Keratinocyte (primary cell): ENCODE data around the gene ADCY5. TPM values are rescaled to one million over a fixed set of nuclear protein-coding genes. Genes with fewer than 3 reads are reported as not detected.

ENCODE experiments used
- DNase-seq: peaks from one replicate; pipeline ENCODE4 v3.0.0-alpha.2; 2011; ENCODE audit warnings: low read depth, missing footprints, low spot score
- FAIRE-seq: peaks from 2 replicates; lab custom pipeline; 2011; peaks lifted over from hg19 to GRCh38; lab: Jason Lieb, UNC
- H2AFZ ChIP-seq: 2 replicates; pipeline ENCODE4 v1.6.0; 2012; ENCODE audit warnings: low read length, control low read depth, inconsistent platforms; ENCODE audit not compliant: control insufficient read depth
- H3K27ac ChIP-seq: 2 replicates; pipeline ENCODE4 v1.5.1; 2011; ENCODE audit warnings: low read length; ENCODE audit not compliant: control insufficient read depth, insufficient read depth
- H3K27me3 ChIP-seq: 3 replicates; pipeline ENCODE4 v1.6.0; 2011; ENCODE audit warnings: low read length; ENCODE audit not compliant: control insufficient read depth, insufficient read depth; ENCODE audit errors: extremely low read depth
- H3K36me3 ChIP-seq, 2 experiments: 2 replicates in 1 of 2; 3 replicates in 1 of 2; pipeline ENCODE4 v1.5.1; 2011; ENCODE audit warnings: low read length in 2 of 2, mild to moderate bottlenecking in 1 of 2; ENCODE audit not compliant: control insufficient read depth in 2 of 2, insufficient read depth in 2 of 2; ENCODE audit errors: extremely low read depth in 1 of 2
- H3K4me1 ChIP-seq: 3 replicates; pipeline ENCODE4 v1.5.1; 2011; ENCODE audit warnings: low read length; ENCODE audit not compliant: control insufficient read depth, insufficient read depth; ENCODE audit errors: extremely low read depth
- H3K4me2 ChIP-seq: 3 replicates; pipeline ENCODE4 v1.6.0; 2011; ENCODE audit warnings: low read depth, low read length; ENCODE audit not compliant: control insufficient read depth, insufficient read depth; ENCODE audit errors: extremely low read depth
- H3K4me3 ChIP-seq, 3 experiments: fragments of 200-600 bp in 1 of 3; sonication (generic) in 1 of 3; 2 replicates in 2 of 3; 3 replicates in 1 of 3; pipeline ENCODE4 v1.5.1; 2011 to 2016; ENCODE audit warnings: low read length in 3 of 3, mild to moderate bottlenecking in 3 of 3, control low read depth in 2 of 3, inconsistent platforms in 1 of 3, low read depth in 1 of 3, mixed read lengths in 1 of 3, mixed run types in 1 of 3, moderate library complexity in 1 of 3; ENCODE audit not compliant: control insufficient read depth in 2 of 3, insufficient read depth in 2 of 3; ENCODE audit errors: extremely low read depth in 1 of 3
- H3K79me2 ChIP-seq: 2 replicates; pipeline ENCODE4 v1.6.0; 2012; ENCODE audit warnings: low read length; ENCODE audit not compliant: control insufficient read depth, insufficient read depth
- H3K9ac ChIP-seq: 3 replicates; pipeline ENCODE4 v1.6.0; 2011; ENCODE audit warnings: low read length; ENCODE audit not compliant: control insufficient read depth, insufficient read depth; ENCODE audit errors: extremely low read depth
- H3K9me1 ChIP-seq: 3 replicates; pipeline ENCODE4 v1.6.0; 2011; ENCODE audit warnings: low read length; ENCODE audit not compliant: control insufficient read depth, insufficient read depth; ENCODE audit errors: extremely low read depth
- H3K9me3 ChIP-seq: 2 replicates; pipeline ENCODE4 v1.5.1; 2012; ENCODE audit warnings: low read depth, low read length; ENCODE audit not compliant: control insufficient read depth
- H4K20me1 ChIP-seq: 3 replicates; pipeline ENCODE4 v1.6.0; 2011; ENCODE audit warnings: low read length; ENCODE audit not compliant: control insufficient read depth, insufficient read depth; ENCODE audit errors: extremely low read depth
- CTCF ChIP-seq, 3 experiments: IDR thresholded peaks in 1 of 3; conservative IDR thresholded peaks in 1 of 3; optimal IDR thresholded peaks in 1 of 3; 2 replicates in 2 of 3; 3 replicates in 1 of 3; pipeline versions ENCODE3 to v1.5.1; 2011; ENCODE audit warnings: low read length in 3 of 3, mild to moderate bottlenecking in 3 of 3, moderate library complexity in 2 of 3, control low read depth in 1 of 3, inconsistent platforms in 1 of 3; ENCODE audit not compliant: insufficient read depth in 2 of 3; ENCODE audit errors: extremely low read depth in 1 of 3
- EZH2 ChIP-seq: IDR thresholded peaks from one replicate; pipeline ENCODE4 v1.6.1; 2012; ENCODE audit warnings: inconsistent platforms, mild to moderate bottlenecking, low read length, moderate library complexity
- dilution Hi-C: fragments of 300-500 bp; cut with MboI; formaldehyde crosslinking; loops from one replicate; pipeline ENCODE4 v1.7.0; 2020; ENCODE audit warnings: low sequenced_read_pairs; ENCODE audit not compliant: extremely low pct_ligation_motif_present
- polyA plus RNA-seq, 5 experiments: library from polyadenylated mRNA; depleted of rRNA in 3 of 5; stranded (reverse) in 3 of 5; stranded (forward) in 1 of 5; unstranded in 1 of 5; fragments of >200 nt; gene quantifications; 1 replicate in 1 of 5; 2 replicates in 3 of 5; 3 replicates in 1 of 5; pipeline versions ENCODE4 v1.2.1 to v1.2.3, GENCODE V29; 2011 to 2012; ENCODE audit warnings: missing spikeins in 2 of 5, low read depth in 1 of 5, low replicate concordance in 1 of 5

ADCY5 gene
- polyA plus RNA-seq, 1 donor (not counting 4 experiments of a cell fraction or from before 2014, with no cell fraction given): not detected

GRCh38 chr3:123258811-123259420 lies 190.0 kb downstream of the ADCY5 start:
- Histone ChIP-seq H3K9me1 (no peaks in the 10 kb centered on the region), H3K36me3 (no peaks in the 10 kb centered on the region), H3K27me3 (no peaks in the 10 kb centered on the region), H3K4me3 (no peak overlapping the region), H3K4me2 (no peak overlapping the region), H3K27ac (no peak overlapping the region), H4K20me1 (no peaks in the 10 kb centered on the region), H3K9ac (no peak overlapping the region), H2AFZ (no peak overlapping the region), H3K79me2 (no peaks in the 10 kb centered on the region), H3K9me3 (no peaks in the 10 kb centered on the region), H3K4me1 (peaks cover 2% of the 10 kb centered on the region)
- FAIRE-seq: no peak
- dilution Hi-C loops: no loop called here
- TF ChIP-seq EZH2: no peak
- peak in 2 of 3 experiments; percentile 41 to 52 for TF ChIP-seq CTCF (optimal IDR thresholded peaks at IDR 0.05 in 1 of 3, IDR thresholded peaks at IDR 0.05 in 1 of 3, conservative IDR thresholded peaks at IDR 0.05 in 1 of 3; ENCODE audit: extremely low read depth in 1 of 3, insufficient read depth in 2 of 3, low read length in 3 of 3)
- no peak for DNase-seq

GRCh38 chr3:123258359-123258758 lies 190.5 kb downstream of the ADCY5 start:
- no peak overlapping the region for H3K9ac ChIP-seq
- dilution Hi-C loops: no loop called here
- no peak overlapping the region for H3K4me2 ChIP-seq
- TF ChIP-seq EZH2 (no peak), CTCF (optimal IDR thresholded peaks at IDR 0.05 in 1 of 3, IDR thresholded peaks at IDR 0.05 in 1 of 3, conservative IDR thresholded peaks at IDR 0.05 in 1 of 3; ENCODE audit: extremely low read depth in 1 of 3, insufficient read depth in 2 of 3, low read length in 3 of 3) (no peak)
- no peak overlapping the region for H3K27ac ChIP-seq
- DNase-seq (no peak), FAIRE-seq (no peak)
- no peaks in the 10 kb centered on the region for H4K20me1 ChIP-seq
- H3K4me1 ChIP-seq: peaks cover 2% of the 10 kb centered on the region
- no peaks in the 10 kb centered on the region for H3K9me3 ChIP-seq
- no peaks in the 10 kb centered on the region for H3K79me2 ChIP-seq
- no peak overlapping the region for H2AFZ ChIP-seq
- no peaks in the 10 kb centered on the region for H3K27me3 ChIP-seq
- H3K4me3 ChIP-seq: no peak overlapping the region
- no peaks in the 10 kb centered on the region for H3K9me1 ChIP-seq
- no peaks in the 10 kb centered on the region for H3K36me3 ChIP-seq
